ENCODE measurements around the gene SEC61B.

Gene SEC61B

GRCh38 chr9:99274495-99274894 is 52.4 kb downstream of the SEC61B start:
- no peak for DNase-seq (ENCODE audit: low read depth)
